WERI-Rb-1 (cell line): Measurements from ENCODE around the gene KSR1.
"Not testable (repeated sequence)": the region's sequence is repeated elsewhere in the genome, so short reads cannot be mapped to it uniquely, and the experiment has no call there.

Experiments
- DNase-seq: peaks from one replicate; pipeline ENCODE4 v3.0.0-alpha.2; 2020
- H3K27ac ChIP-seq: fragments of 250-450 bp; sonication (Bioruptor Pico); 2 replicates; pipeline ENCODE4 v1.5.1; 2020; ENCODE audit warnings: mild to moderate bottlenecking, moderate library complexity
- H3K27me3 ChIP-seq: fragments of 250-450 bp; sonication (Bioruptor Pico); 2 replicates; pipeline ENCODE4 v1.5.1; 2021; ENCODE audit warnings: mild to moderate bottlenecking, low read depth, moderate library complexity; ENCODE audit not compliant: insufficient read depth, severe bottlenecking
- H3K36me3 ChIP-seq: fragments of 250-450 bp; sonication (Bioruptor Pico); 2 replicates; pipeline ENCODE4 v1.5.1; 2020; ENCODE audit warnings: mild to moderate bottlenecking, moderate library complexity
- H3K4me3 ChIP-seq: 2 replicates; pipeline ENCODE4 v1.5.1; 2011; ENCODE audit warnings: low read depth, mild to moderate bottlenecking, control low read depth, low read length
- H3K9me3 ChIP-seq: fragments of 250-450 bp; sonication (Bioruptor Pico); 2 replicates; pipeline ENCODE4 v1.5.1; 2021; ENCODE audit warnings: mild to moderate bottlenecking, moderate library complexity; ENCODE audit not compliant: severe bottlenecking
- TF ChIP-seq, protein P1 (sequence below): IDR thresholded peaks from 2 replicates; pipeline ENCODE4 v1.5.1; 2011; ENCODE audit warnings: low read depth, mild to moderate bottlenecking, control low read depth, inconsistent platforms, low read length

KSR1 gene

DNA sequence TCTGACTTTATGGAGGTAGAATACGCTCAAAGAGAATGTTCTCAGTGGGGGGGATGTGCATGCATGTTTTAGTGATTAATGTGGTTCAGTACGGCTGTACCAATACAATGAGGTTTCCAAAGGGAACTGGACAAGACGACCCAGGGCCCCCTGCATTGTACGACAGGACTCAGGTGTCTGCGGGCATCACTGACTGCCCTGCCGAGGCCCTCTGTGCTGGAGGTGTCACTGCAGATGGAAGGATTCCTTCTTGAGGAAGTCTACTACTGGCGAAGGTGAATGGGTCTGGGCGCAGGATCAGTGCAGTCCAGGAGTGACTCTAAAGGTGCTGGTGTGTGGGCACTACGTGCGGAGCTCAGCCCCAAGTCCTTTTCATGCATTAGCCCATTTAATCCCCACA, 171.3 kb downstream of the KSR1 start:
- peaks cover 23% of the 10 kb centered on the region for H3K36me3 ChIP-seq
- TF ChIP-seq, protein P1, sequence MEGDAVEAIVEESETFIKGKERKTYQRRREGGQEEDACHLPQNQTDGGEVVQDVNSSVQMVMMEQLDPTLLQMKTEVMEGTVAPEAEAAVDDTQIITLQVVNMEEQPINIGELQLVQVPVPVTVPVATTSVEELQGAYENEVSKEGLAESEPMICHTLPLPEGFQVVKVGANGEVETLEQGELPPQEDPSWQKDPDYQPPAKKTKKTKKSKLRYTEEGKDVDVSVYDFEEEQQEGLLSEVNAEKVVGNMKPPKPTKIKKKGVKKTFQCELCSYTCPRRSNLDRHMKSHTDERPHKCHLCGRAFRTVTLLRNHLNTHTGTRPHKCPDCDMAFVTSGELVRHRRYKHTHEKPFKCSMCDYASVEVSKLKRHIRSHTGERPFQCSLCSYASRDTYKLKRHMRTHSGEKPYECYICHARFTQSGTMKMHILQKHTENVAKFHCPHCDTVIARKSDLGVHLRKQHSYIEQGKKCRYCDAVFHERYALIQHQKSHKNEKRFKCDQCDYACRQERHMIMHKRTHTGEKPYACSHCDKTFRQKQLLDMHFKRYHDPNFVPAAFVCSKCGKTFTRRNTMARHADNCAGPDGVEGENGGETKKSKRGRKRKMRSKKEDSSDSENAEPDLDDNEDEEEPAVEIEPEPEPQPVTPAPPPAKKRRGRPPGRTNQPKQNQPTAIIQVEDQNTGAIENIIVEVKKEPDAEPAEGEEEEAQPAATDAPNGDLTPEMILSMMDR = no peak
- H3K27ac ChIP-seq = no peak overlapping the region
- no peaks in the 10 kb centered on the region for H3K9me3 ChIP-seq
- no peak overlapping the region for H3K4me3 ChIP-seq
- H3K27me3 ChIP-seq = no peaks in the 10 kb centered on the region
- DNase-seq = no peak

DNA sequence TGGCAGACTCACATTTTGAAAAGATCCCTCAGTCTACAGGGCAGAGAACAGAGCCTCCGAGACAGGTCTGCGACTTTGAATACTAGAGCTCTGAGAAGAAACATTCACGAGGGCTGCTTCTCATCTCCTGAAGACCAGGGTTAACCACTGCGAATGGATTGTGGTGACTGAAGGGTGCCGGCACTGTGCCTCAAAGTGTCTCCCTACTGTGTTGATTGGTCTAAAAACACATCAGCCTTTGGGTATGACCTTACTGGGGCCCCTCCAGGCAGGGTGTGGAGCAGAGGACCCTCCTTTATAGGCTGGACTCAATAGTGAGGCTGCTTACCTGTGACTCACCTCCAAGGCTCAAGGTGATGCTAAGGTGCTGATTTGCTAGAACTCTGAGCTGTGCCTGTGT, 172.1 kb downstream of the KSR1 start:
- Histone ChIP-seq H3K4me3 (no peak overlapping the region), H3K27ac (no peak overlapping the region), H3K9me3 (no peaks in the 10 kb centered on the region), H3K36me3 (peaks cover 14% of the 10 kb centered on the region), H3K27me3 (no peaks in the 10 kb centered on the region)
- no peak for DNase-seq
- TF ChIP-seq, protein P1 = no peak

DNA sequence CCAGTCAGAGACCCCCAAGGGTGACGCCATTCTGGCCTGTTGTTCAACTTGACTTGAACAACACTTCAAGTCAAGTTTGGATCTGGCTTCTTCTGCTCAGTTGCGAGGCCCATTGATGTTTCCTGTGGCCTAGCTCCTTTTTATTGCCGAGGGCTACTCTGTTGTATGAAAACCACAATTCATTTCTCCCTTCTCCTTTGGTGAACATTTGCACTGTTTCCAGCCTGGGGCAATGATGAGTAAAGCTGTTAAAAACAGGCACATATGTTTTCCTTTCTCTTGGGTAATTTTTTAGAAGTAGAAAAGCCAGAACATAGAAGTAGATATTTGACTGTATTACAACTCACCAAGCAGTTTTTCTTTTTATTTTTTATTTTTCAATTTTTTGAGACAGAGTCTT, 173.0 kb downstream of the KSR1 start:
- H3K27ac ChIP-seq, DNase-seq, H3K4me3 ChIP-seq, H3K36me3 ChIP-seq, H3K9me3 ChIP-seq, H3K27me3 ChIP-seq: not testable (repeated sequence)

DNA sequence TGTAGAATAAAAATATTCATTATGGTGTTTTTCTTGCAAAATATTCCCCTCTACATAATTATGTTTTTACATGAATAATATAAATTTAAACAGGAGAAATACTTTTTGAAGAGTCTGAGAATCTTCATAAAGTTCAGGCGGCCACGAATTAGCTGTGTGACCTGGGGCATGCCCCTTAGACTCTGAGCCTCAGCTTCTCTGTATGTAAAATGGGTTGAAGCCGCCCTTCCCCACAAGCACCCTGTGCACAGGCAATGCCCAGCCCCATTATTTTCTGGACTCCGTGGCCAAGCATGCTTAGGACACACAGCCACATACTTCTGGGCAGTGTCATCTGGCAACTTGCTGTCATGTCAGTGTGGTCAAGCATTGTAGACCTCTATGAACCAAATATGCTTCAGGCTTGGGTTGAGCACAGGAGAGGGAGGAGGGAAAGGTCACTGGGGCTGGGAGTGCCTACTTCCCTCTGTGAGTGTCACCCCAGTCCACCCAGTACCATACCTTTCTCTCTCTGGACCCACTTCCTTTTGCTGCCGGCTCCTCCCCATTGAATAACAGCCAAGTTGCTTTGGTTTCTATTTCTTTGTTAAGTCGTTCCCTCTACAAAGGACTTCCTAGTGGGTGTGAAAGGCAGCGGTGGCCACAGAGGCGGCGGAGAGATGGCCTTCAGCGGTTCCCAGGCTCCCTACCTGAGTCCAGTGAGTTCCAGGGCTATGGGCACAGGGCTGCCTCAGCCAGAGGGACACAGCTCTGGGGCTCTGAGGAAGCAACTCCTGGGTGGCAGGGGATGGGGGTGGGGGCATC, 174.6 kb downstream of the KSR1 start, which contains the start of gene LGALS9:
TSS of gene LGALS9 (plus strand) at position 582 of the 804 bp plus-strand sequence. CDS start at position 660, 78 bp downstream.
- H3K9me3 ChIP-seq = no peaks in the 10 kb centered on the region
- DNase-seq = no peak
- H3K4me3 ChIP-seq = no peak within 1 kb of the TSS
- H3K36me3 ChIP-seq = peaks cover 5% of the 10 kb centered on the region
- no peaks in the 10 kb centered on the region for H3K27me3 ChIP-seq
- TF ChIP-seq, protein P1 = no peak
- H3K27ac ChIP-seq = no peak within 1 kb of the TSS

DNA sequence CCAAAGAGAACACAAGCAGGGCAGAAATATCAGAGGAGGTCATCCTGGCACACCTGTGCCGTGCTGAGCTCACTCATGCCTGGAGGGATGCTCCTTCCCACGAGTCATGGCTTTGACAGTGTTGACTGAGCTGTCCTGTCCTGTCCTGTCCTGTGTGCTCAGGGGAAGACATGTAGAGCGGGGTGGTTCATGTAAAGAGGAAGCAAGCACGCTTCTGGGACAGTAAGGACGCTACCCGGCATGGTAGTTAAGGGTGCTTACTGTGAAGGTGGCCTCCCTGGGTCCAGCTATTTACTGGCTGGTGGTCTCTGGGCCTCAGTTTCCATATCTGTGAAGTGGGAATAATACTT, 175.1 kb downstream of the KSR1 start:
- H3K36me3 ChIP-seq = peaks cover 5% of the 10 kb centered on the region; the same call in 1 of the 2 replicates
- TF ChIP-seq, protein P1 = no peak
- no peaks in the 10 kb centered on the region for H3K9me3 ChIP-seq
- H3K27me3 ChIP-seq = no peaks in the 10 kb centered on the region
- DNase-seq = no peak
- H3K27ac ChIP-seq = no peak overlapping the region
- no peak overlapping the region for H3K4me3 ChIP-seq

DNA sequence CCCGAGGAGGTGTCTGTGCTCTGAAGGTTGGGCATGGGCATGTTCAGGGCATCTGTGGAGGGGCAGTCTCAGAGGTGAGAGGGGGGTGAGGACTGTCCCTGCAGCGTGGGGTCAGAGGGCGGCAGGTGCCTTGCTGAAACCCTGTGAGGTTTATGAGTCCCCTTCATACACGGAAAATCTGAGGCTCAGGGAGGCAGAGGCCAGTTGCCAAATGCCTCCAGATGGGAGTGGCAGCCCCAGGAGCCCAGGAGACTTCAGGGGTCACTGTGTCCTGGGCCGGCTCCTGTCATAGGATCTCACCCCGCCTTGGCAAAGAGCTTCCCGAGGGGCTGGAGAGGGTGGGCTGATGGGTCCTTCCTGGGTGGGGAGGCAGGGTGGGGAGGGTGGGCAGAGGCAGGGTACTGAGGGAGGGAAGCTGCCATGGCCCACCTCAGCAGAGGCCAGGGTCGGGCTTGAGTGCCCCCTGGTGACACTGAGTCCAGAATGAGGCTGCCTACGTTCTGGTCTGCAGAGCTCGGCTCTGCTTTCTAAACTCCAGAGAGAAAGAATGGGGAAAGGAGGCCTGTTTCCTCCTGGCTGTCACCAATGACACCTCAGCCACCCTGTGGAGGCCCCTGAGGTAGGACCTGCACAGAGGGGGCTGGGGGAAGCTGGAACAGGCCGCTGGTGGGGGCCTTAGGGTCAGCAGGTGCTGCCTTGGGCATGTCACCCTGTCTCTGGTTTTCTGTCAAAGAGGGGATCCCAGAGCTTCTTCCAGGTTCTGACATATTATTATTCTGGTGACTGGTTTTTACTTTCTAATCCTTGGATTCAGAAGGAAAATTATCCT, 175.9 kb downstream of the KSR1 start:
- no peak overlapping the region for H3K27ac ChIP-seq
- no peak for DNase-seq
- H3K36me3 ChIP-seq = no peaks in the 10 kb centered on the region
- no peaks in the 10 kb centered on the region for H3K9me3 ChIP-seq
- TF ChIP-seq, protein P1 = 0 out of 2 replicates have a peak, but pooled peaks have one; percentile 1
- no peaks in the 10 kb centered on the region for H3K27me3 ChIP-seq
- H3K4me3 ChIP-seq = no peak overlapping the region

DNA sequence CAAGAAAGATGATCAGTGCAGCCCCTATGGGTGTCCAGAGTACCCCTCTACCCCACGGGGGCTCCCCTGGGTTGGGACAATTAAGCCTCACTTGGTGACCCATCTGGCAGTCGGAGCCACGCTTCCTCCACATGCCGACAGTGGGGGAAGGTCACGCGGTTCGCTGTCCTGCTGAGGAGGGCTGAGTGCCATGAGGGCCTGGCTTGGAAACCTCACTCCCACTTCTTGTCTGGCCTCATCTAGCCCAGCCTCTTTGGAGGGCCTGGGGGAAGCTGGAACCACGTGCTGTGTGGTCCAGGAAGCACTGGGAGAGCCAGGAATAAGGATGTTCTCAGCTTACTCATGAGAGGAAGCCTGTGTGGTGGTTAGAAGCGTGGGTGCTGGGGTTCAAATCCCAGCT, 176.5 kb downstream of the KSR1 start:
- not testable (repeated sequence) for H3K27ac ChIP-seq, H3K27me3 ChIP-seq, H3K36me3 ChIP-seq, DNase-seq, H3K9me3 ChIP-seq, H3K4me3 ChIP-seq
